GM18505 (cell line): ENCODE measurements around the gene FAM180A.
"Not testable (repeated sequence)": the region's sequence is repeated elsewhere in the genome, so short reads cannot be mapped to it uniquely, and the experiment has no call there.

Experiments used
- ATAC-seq: cut with Tn5 transposase; IDR thresholded peaks from one replicate; pipeline ENCODE4 v1.9.1; 2021; ENCODE audit not compliant: unreplicated experiment
- POLR2A ChIP-seq: IDR thresholded peaks from 4 replicates; pipeline ENCODE4 v1.6.1; 2011; ENCODE audit warnings: borderline replicate concordance; ENCODE audit not compliant: insufficient read depth, insufficient read length; ENCODE audit errors: extremely low read depth

Gene FAM180A

GRCh38 chr7:135782377-135782776, 33.8 kb upstream of the FAM180A start:
- no peak for ATAC-seq
- no peak for TF ChIP-seq POLR2A

GRCh38 chr7:135777626-135778398, 29.2 kb upstream of the FAM180A start:
- no peak for ATAC-seq

GRCh38 chr7:135775915-135776314, 27.3 kb upstream of the FAM180A start:
- not testable (repeated sequence) for ATAC-seq

More at GRCh38 chr7:135777626-135778398, 29.2 kb upstream of the FAM180A start:
- TF ChIP-seq POLR2A: no peak

GRCh38 chr7:135775230-135775629, 26.6 kb upstream of the FAM180A start:
- no peak for ATAC-seq
- no peak for TF ChIP-seq POLR2A

GRCh38 chr7:135774284-135774683, 25.7 kb upstream of the FAM180A start:
- ATAC-seq: no peak

GRCh38 chr7:135773464-135773863, 24.9 kb upstream of the FAM180A start:
- ATAC-seq: no peak

More at GRCh38 chr7:135774284-135774683, 25.7 kb upstream of the FAM180A start:
- TF ChIP-seq POLR2A: no peak

GRCh38 chr7:135772639-135773222, 24.1 kb upstream of the FAM180A start:
- ATAC-seq: no peak
- TF ChIP-seq POLR2A: no peak

More at GRCh38 chr7:135773464-135773863, 24.9 kb upstream of the FAM180A start:
- TF ChIP-seq POLR2A: no peak

- no peak for TF ChIP-seq POLR2A
- no peak for ATAC-seq
Observed at GRCh38 chr7:135771961-135772638, 23.5 kb upstream of the FAM180A start.

- no peak for ATAC-seq
- TF ChIP-seq POLR2A: no peak
Observed at GRCh38 chr7:135771051-135771450, 22.4 kb upstream of the FAM180A start.

GRCh38 chr7:135770139-135770710, 21.6 kb upstream of the FAM180A start:
- ATAC-seq: no peak
- no peak for TF ChIP-seq POLR2A

GRCh38 chr7:135769005-135769802, 20.6 kb upstream of the FAM180A start:
- no peak for ATAC-seq
- TF ChIP-seq POLR2A: no peak

GRCh38 chr7:135768467-135768866, 19.9 kb upstream of the FAM180A start:
- TF ChIP-seq POLR2A: no peak
- no peak for ATAC-seq

GRCh38 chr7:135768064-135768463, 19.5 kb upstream of the FAM180A start:
- no peak for ATAC-seq
- TF ChIP-seq POLR2A: no peak
